H1 (cell line): ENCODE data around the gene RFX2. TPM values are rescaled to one million over a fixed set of nuclear protein-coding genes. Genes with fewer than 3 reads are reported as not detected.

Experiments used
- CTCF ChIA-PET: fragments of 300-600 bp; sonication (Branson Sonifier 250); formaldehyde crosslinking; loops from one replicate; lab custom pipeline; 2021; ENCODE audit not compliant: partially characterized antibody; lab: Charles Lee
- POLR2A ChIA-PET: fragments of 300-600 bp; sonication (Branson Sonifier 250); formaldehyde crosslinking; loops from one replicate; lab custom pipeline; 2021; ENCODE audit warnings: inconsistent platforms; ENCODE audit not compliant: partially characterized antibody; lab: Charles Lee
- DNase-seq, 2 experiments: peaks; one replicate each; pipeline versions ENCODE4 v3.0.0 to v3.0.0-alpha.2; 2010 to 2022; ENCODE audit warnings: low spot score in 2 of 2, low read depth in 1 of 2, mixed read lengths in 1 of 2
- FAIRE-seq: peaks from 2 replicates; lab custom pipeline; 2011; peaks lifted over from hg19 to GRCh38; lab: Jason Lieb, UNC
- H2AFZ ChIP-seq: 2 replicates; pipeline ENCODE4 v1.8.1; 2012; ENCODE audit warnings: low read length, inconsistent platforms
- H2AK5ac ChIP-seq: 2 replicates; pipeline ENCODE4 v1.6.1; 2013; ENCODE audit warnings: low read depth, low read length
- H2BK120ac ChIP-seq: replicated peaks from 2 replicates; pipeline ENCODE3; 2013; ENCODE audit warnings: low read depth, low read length, inconsistent platforms
- H2BK12ac ChIP-seq: 2 replicates; pipeline ENCODE4 v1.6.1; 2013; ENCODE audit warnings: low read depth, low read length
- H2BK15ac ChIP-seq: 2 replicates; pipeline ENCODE4 v1.6.1; 2013; ENCODE audit warnings: low read length
- H2BK20ac ChIP-seq: 2 replicates; pipeline ENCODE4 v1.6.1; 2013; ENCODE audit warnings: low read length
- H2BK5ac ChIP-seq: 2 replicates; pipeline ENCODE4 v1.6.1; 2013; ENCODE audit warnings: low read depth, low read length
- H3K14ac ChIP-seq: 2 replicates; pipeline ENCODE4 v1.6.1; 2013; ENCODE audit warnings: inconsistent platforms; ENCODE audit not compliant: insufficient read length
- H3K18ac ChIP-seq: 2 replicates; pipeline ENCODE4 v1.6.1; 2013; ENCODE audit warnings: low read length; ENCODE audit errors: extremely low read depth
- H3K23ac ChIP-seq: 2 replicates; pipeline ENCODE4 v1.6.1; 2013; ENCODE audit warnings: inconsistent platforms; ENCODE audit not compliant: insufficient read length
- H3K23me2 ChIP-seq: 2 replicates; pipeline ENCODE4 v1.6.1; 2013; ENCODE audit warnings: low read depth, low read length
- H3K27ac ChIP-seq: 2 replicates; pipeline ENCODE4 v1.6.1; 2011; ENCODE audit warnings: low read depth, low read length, inconsistent platforms
- H3K27me3 ChIP-seq, 4 experiments: replicated peaks in 1 of 4; 1 replicate in 1 of 4; 2 replicates in 3 of 4; pipeline versions ENCODE4 v1.6.1 to v1.8.1; 2011 to 2013; ENCODE audit warnings: low read length in 3 of 4, mild to moderate bottlenecking in 3 of 4, inconsistent platforms in 2 of 4, mixed read lengths in 2 of 4, moderate library complexity in 1 of 4; ENCODE audit not compliant: control insufficient read depth in 3 of 4, insufficient read depth in 3 of 4; ENCODE audit errors: extremely low read depth in 1 of 4
- H3K36me3 ChIP-seq, 4 experiments: 2 replicates each; pipeline versions ENCODE4 v1.6.1 to v1.8.1; 2011 to 2013; ENCODE audit warnings: mild to moderate bottlenecking in 4 of 4, low read length in 3 of 4, moderate library complexity in 2 of 4, control low read depth in 1 of 4, inconsistent platforms in 1 of 4; ENCODE audit not compliant: insufficient read depth in 4 of 4, control insufficient read depth in 2 of 4
- H3K4ac ChIP-seq: replicated peaks from 2 replicates; pipeline ENCODE3; 2013; ENCODE audit warnings: low read length, low read depth, mixed read lengths, inconsistent platforms; ENCODE audit not compliant: insufficient read length
- H3K4me1 ChIP-seq, 4 experiments: replicated peaks in 1 of 4; 1 replicate in 1 of 4; 2 replicates in 3 of 4; pipeline versions ENCODE4 v1.6.1 to v1.8.1; 2011 to 2013; ENCODE audit warnings: low read length in 3 of 4, inconsistent platforms in 2 of 4, mixed read lengths in 1 of 4; ENCODE audit not compliant: insufficient read depth in 4 of 4, control insufficient read depth in 3 of 4
- H3K4me2 ChIP-seq, 2 experiments: 2 replicates each; pipeline versions ENCODE4 v1.6.1 to v1.8.1; 2011 to 2013; ENCODE audit warnings: low read depth in 2 of 2, low read length in 2 of 2, control low read depth in 1 of 2, inconsistent platforms in 1 of 2, mild to moderate bottlenecking in 1 of 2; ENCODE audit not compliant: insufficient read depth in 1 of 2
- H3K4me3 ChIP-seq, 4 experiments: fragments of 200-600, 300-600 bp in 1 of 4; sonication (generic), shearing (Covaris generic), sonication (Bioruptor Twin) in 1 of 4; 2 replicates each; pipeline versions ENCODE4 v1.5.1 to v1.8.1; 2011 to 2016; ENCODE audit warnings: low read length in 4 of 4, low read depth in 3 of 4, control low read depth in 2 of 4, inconsistent platforms in 2 of 4, mild to moderate bottlenecking in 2 of 4, mixed read lengths in 1 of 4, moderate library complexity in 1 of 4; ENCODE audit not compliant: insufficient read depth in 2 of 4; ENCODE audit errors: extremely low read depth in 1 of 4
- H3K56ac ChIP-seq: replicated peaks from 2 replicates; pipeline ENCODE3; 2013; ENCODE audit warnings: low read depth, mild to moderate bottlenecking, mixed read lengths, low read length, inconsistent platforms; ENCODE audit not compliant: insufficient read length
- H3K79me1 ChIP-seq: 2 replicates; pipeline ENCODE4 v1.6.1; 2013; ENCODE audit warnings: low read depth, low read length, control low read depth
- H3K79me2 ChIP-seq, 2 experiments: 2 replicates each; pipeline versions ENCODE4 v1.6.1 to v1.8.1; 2012 to 2013; ENCODE audit warnings: low read length in 2 of 2, mild to moderate bottlenecking in 2 of 2, inconsistent platforms in 1 of 2; ENCODE audit not compliant: insufficient read depth in 2 of 2, control insufficient read depth in 1 of 2
- H3K9ac ChIP-seq, 4 experiments: replicated peaks in 1 of 4; 1 replicate in 1 of 4; 2 replicates in 3 of 4; pipeline versions ENCODE4 v1.6.1 to v1.8.1; 2011 to 2013; ENCODE audit warnings: low read depth in 3 of 4, low read length in 3 of 4, control low read depth in 2 of 4, mild to moderate bottlenecking in 2 of 4, moderate library complexity in 2 of 4, inconsistent platforms in 1 of 4; ENCODE audit errors: extremely low read depth in 1 of 4
- H3K9me3 ChIP-seq, 2 experiments: 2 replicates each; pipeline versions ENCODE4 v1.6.1 to v1.8.1; 2012 to 2013; ENCODE audit warnings: mild to moderate bottlenecking in 2 of 2, moderate library complexity in 2 of 2, control low read depth in 1 of 2, inconsistent platforms in 1 of 2, low read depth in 1 of 2, low read length in 1 of 2, mixed read lengths in 1 of 2; ENCODE audit not compliant: insufficient read depth in 2 of 2
- H4K20me1 ChIP-seq, 2 experiments: replicated peaks in 1 of 2; 2 replicates each; pipeline versions ENCODE3 to v1.8.1; 2011 to 2013; ENCODE audit warnings: inconsistent platforms in 2 of 2, low read length in 2 of 2, mild to moderate bottlenecking in 1 of 2; ENCODE audit not compliant: insufficient read depth in 2 of 2, control insufficient read depth in 1 of 2
- H4K5ac ChIP-seq: 2 replicates; pipeline ENCODE4 v1.6.1; 2013; ENCODE audit warnings: low read length, low read depth, mixed read lengths, inconsistent platforms; ENCODE audit not compliant: insufficient read length
- H4K8ac ChIP-seq: 2 replicates; pipeline ENCODE4 v1.8.0; 2013; ENCODE audit warnings: mild to moderate bottlenecking, moderate library complexity, low read length, inconsistent platforms; ENCODE audit not compliant: insufficient read depth; ENCODE audit errors: extremely low read depth
- H4K91ac ChIP-seq: replicated peaks from 2 replicates; pipeline ENCODE3; 2013; ENCODE audit warnings: low read length, mixed read lengths, inconsistent platforms; ENCODE audit not compliant: insufficient read length
- CBX5 ChIP-seq: fragments of 300-800, 300-1000 bp; sonication (generic); IDR thresholded peaks from 2 replicates; pipeline ENCODE4 v1.7.1; 2016; ENCODE audit warnings: antibody characterized with exemption, low read length, low read depth
- WGBS, 2 experiments: shearing (Covaris generic) in 1 of 2; methylation state at CpG; one replicate each; pipeline versions ENCODE4 v1.1.6 to v1.1.7; 2013 to 2015; ENCODE audit warnings: low lambda C conversion rate in 2 of 2, mixed read lengths in 2 of 2, inconsistent platforms in 1 of 2, low coverage in 1 of 2, missing lambda C conversion rate in 1 of 2; ENCODE audit not compliant: insufficient replicate concordance in 2 of 2, insufficient coverage in 1 of 2, insufficient read length in 1 of 2; ENCODE audit errors: extremely low coverage in 1 of 2, missing lambda C conversion rate in 1 of 2; 5-methylcytosine and 5-hydroxymethylcytosine counted together
- polyA plus RNA-seq, 7 experiments: library from polyadenylated mRNA; depleted of rRNA in 3 of 7; stranded (reverse) in 5 of 7; unstranded in 2 of 7; fragments of >200 nt in 5 of 7; fragments of 200-250 nt in 2 of 7; gene quantifications; 1 replicate in 5 of 7; 2 replicates in 1 of 7; 4 replicates in 1 of 7; pipeline versions ENCODE4 v1.2.1 to v1.2.3, GENCODE V29; 2011 to 2013; ENCODE audit warnings: missing spikeins in 2 of 7, mixed read lengths in 2 of 7
- total RNA-seq: library from RNA; stranded (reverse); fragmentation: NEBNext Ultra II Directional; extraction: Animal tissue kit (Norgen Biotek cat#: 25700); gene quantifications from 2 replicates; pipeline ENCODE4 v1.2.1, GENCODE V29; 2021
- TF ChIP-seq, protein P1 (sequence below): IDR thresholded peaks from 2 replicates; pipeline ENCODE4 v1.6.1; 2011; ENCODE audit warnings: low read length, improper control_type of control experiment

Gene RFX2
- total and polyA plus RNA-seq, 2 of the 8 experiments (the other 6 are each of a cell fraction or from before 2014, with no cell fraction given), result 4.8 to 5.3 TPM

DNA sequence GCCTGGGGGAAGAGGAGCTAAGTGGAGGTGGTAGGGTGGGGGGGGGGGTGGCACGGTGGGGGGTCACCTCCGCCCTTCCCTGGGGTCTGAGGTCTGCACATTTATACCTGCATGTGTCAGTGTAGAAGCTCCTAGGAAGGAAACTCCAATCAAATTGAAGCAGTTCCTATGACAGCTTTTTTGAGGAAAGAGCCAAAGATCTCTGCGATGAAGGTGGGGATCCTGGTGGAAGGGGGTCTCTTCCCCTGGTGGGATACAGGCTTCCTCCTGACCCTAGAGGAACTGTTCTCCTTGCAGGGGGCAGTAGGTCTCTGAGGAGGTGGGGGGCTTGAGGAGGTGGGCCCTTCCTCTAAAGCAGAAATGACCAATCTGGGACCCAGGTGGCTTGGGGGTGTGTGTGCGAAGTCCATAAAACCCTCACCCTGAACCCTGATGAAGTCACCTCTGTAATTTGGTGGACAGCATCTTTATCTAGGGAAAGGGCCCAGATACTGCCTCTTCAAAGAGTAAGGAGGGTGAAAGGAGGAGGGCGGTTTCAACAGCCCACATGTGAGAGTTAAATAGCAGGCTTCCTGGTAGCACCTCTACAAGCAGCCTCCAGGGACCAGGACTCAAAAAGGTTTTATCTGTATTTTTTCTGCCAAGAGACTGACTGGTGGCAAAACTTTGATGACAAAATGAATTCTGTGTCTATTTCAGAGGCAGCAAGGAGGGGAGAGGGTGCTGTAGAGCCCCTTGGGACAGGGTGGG lies 145.3 kb downstream of the RFX2 start:
- FAIRE-seq (no peak), DNase-seq (no peak)
- Histone ChIP-seq H3K27me3 (no peaks in the 10 kb centered on the region), H3K4ac (no peak overlapping the region), H3K56ac (no peak overlapping the region), H3K18ac (no peak overlapping the region), H4K5ac (no peak overlapping the region), H3K9ac (no peak overlapping the region), H3K23me2 (no peaks in the 10 kb centered on the region), H2BK12ac (no peak overlapping the region), H3K4me2 (no peak overlapping the region), H4K91ac (no peak overlapping the region), H2BK15ac (no peak overlapping the region), H3K36me3 (no peaks in the 10 kb centered on the region), H2BK20ac (no peak overlapping the region), H3K79me1 (peaks cover 52% of the 10 kb centered on the region), H3K79me2 (peaks cover 12 to 95% of the 10 kb centered on the region in 2 experiments; a peak in 3 of 4 replicates), H2AFZ (no peak overlapping the region), H4K8ac (no peak overlapping the region), H2BK120ac (no peak overlapping the region), H3K27ac (no peak overlapping the region), H2BK5ac (no peak overlapping the region), H2AK5ac (no peak overlapping the region), H3K4me3 (no peak overlapping the region), H4K20me1 (peaks cover 54 to 71% of the 10 kb centered on the region in 2 experiments), H3K9me3 (no peaks in the 10 kb centered on the region), H3K23ac (no peak overlapping the region), H3K4me1 (peaks cover 13 to 27% (median 16%) of the 10 kb centered on the region in 4 experiments), H3K14ac (no peak overlapping the region)
- ChIA-PET POLR2A (interaction anchor here (1.1 kb wide), 1 partner anchor 13 kb away, joined by 3 read pairs; the partner anchor contains the start of gene RANBP3), CTCF (interaction anchor here (0.8 to 3.9 kb wide), 2 partner anchors 14 to 22 kb away, joined by 4 to 48 read pairs; no protein-coding TSS in a partner anchor)
- TF ChIP-seq CBX5, result no peak
- TF ChIP-seq, protein P1, sequence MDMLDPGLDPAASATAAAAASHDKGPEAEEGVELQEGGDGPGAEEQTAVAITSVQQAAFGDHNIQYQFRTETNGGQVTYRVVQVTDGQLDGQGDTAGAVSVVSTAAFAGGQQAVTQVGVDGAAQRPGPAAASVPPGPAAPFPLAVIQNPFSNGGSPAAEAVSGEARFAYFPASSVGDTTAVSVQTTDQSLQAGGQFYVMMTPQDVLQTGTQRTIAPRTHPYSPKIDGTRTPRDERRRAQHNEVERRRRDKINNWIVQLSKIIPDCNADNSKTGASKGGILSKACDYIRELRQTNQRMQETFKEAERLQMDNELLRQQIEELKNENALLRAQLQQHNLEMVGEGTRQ, result no peak
- 94% methylated on average over 3 of the region's 5 CpGs; no CpG with 5 or more reads in 1 of the 2 experiments for WGBS, 2 experiments
